AG09309 (cell line): ENCODE results near the gene LRRC4C.

ENCODE experiments used
- DNase-seq: peaks from one replicate; pipeline ENCODE4 v3.0.0-alpha.2; 2010; ENCODE audit warnings: low read depth
- H3K4me3 ChIP-seq: 2 replicates; pipeline ENCODE4 v1.5.1; 2011; ENCODE audit warnings: mild to moderate bottlenecking, low read depth, low read length, moderate library complexity; ENCODE audit not compliant: control insufficient read depth
- CTCF ChIP-seq: IDR thresholded peaks from 2 replicates; pipeline ENCODE4 v1.5.1; 2011; ENCODE audit warnings: mild to moderate bottlenecking, low read depth, low read length, inconsistent platforms; ENCODE audit not compliant: insufficient read depth, control insufficient read depth; ENCODE audit errors: missing control alignments

The LRRC4C gene

DNA sequence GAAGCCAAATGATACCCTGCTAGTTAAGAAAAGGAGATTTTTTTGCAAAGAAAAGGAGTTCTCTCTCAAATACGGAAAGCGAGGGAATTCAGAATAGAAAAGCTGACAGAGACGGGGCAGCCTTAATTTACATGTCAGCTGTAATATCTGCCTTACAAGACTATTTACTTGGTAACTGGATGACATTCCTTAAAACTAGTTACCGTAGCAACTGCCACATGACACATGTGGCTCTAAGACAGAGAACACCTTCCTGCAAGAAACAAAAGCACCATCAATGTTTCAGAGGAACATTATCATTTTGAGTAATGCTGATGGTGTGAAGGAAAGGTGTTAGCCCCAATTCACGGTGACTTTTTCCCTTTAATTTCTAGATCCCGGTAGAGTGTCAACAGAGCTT is 222.1 kb downstream of the LRRC4C start:
- DNase-seq = no peak
- TF ChIP-seq CTCF = no peak
- H3K4me3 ChIP-seq = no peak overlapping the region

- no peak overlapping the region for H3K4me3 ChIP-seq
- no peak for TF ChIP-seq CTCF
- DNase-seq = no peak
Measured at GRCh38 chr11:41235668-41236067, 223.8 kb downstream of the LRRC4C start.

- TF ChIP-seq CTCF = no peak
- no peak overlapping the region for H3K4me3 ChIP-seq
- no peak for DNase-seq
Measured at GRCh38 chr11:41225856-41226633, 233.4 kb downstream of the LRRC4C start.

- no peak overlapping the region for H3K4me3 ChIP-seq
- TF ChIP-seq CTCF = no peak
- no peak for DNase-seq
Measured at GRCh38 chr11:41222236-41222635, 237.2 kb downstream of the LRRC4C start.

- H3K4me3 ChIP-seq = no peak overlapping the region
- no peak for DNase-seq
- no peak for TF ChIP-seq CTCF
Measured at GRCh38 chr11:41206388-41206787, 253.1 kb downstream of the LRRC4C start.

GRCh38 chr11:41201156-41201555 is 258.3 kb downstream of the LRRC4C start:
- DNase-seq = no peak
- no peak overlapping the region for H3K4me3 ChIP-seq
- TF ChIP-seq CTCF = no peak
